AG09319 (cell line): ENCODE results near the gene RAP1GDS1.
A peak's percentile ranks its signal among the peaks of the same experiment; 100 is the strongest.
"Not testable (repeated sequence)": the region's sequence is repeated elsewhere in the genome, so short reads cannot be mapped to it uniquely, and the experiment has no call there.

Experiments used
- DNase-seq: peaks from one replicate; pipeline ENCODE4 v3.0.0-alpha.2; 2010; ENCODE audit warnings: low read depth; ENCODE audit errors: extremely low read depth
- CTCF ChIP-seq: IDR thresholded peaks from 2 replicates; pipeline ENCODE4 v1.5.1; 2011; ENCODE audit warnings: low read depth, mild to moderate bottlenecking, inconsistent platforms, low read length, moderate library complexity

Gene RAP1GDS1

DNA sequence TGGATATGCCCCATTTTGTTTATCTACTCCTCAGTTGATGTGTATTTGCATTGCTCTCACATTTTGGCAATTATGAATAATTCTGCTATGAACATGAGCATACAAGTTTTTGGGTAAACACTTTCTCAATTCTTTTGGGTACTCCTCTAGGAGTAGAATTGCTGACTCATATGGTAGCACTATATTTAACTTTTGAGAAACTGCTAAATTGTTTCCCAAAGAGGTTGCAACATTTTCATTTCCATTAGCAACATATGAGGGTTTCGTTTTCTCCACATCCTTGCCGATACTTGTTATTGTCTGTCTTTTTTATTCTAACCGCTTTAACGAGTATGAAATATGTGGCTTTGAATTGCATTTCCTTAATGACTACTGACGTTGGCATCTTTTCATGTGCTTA is 211.9 kb downstream of the RAP1GDS1 start:
- DNase-seq, result peak; percentile 64
- TF ChIP-seq CTCF, result no peak

DNA sequence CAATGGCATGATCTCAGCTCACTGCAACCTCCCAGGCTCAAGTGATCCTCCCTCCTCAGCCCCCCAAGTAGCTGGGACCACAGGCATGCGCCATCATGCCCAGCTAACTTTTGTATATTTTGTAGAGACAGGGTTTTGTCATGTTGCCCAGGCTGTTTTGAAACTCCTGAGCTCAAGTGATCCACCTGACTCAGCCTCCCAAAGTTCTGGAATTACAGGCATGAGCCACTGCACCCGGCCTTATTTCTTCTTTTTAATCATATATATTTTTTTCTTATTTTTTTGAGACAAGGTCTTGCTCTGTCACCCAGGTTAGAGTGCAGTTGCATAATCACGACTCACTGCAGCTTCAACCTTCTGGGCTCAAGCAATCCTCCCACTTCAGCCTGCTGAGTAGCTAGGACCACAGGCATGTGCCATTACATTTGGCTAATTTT is 213.2 kb downstream of the RAP1GDS1 start:
- peak; percentile 60 for DNase-seq
- TF ChIP-seq CTCF, result no peak

GRCh38 chr4:98476891-98477290 is 215.7 kb downstream of the RAP1GDS1 start:
- no peak for DNase-seq
- no peak for TF ChIP-seq CTCF

GRCh38 chr4:98479590-98479989 is 218.4 kb downstream of the RAP1GDS1 start:
- not testable (repeated sequence) for DNase-seq

DNA sequence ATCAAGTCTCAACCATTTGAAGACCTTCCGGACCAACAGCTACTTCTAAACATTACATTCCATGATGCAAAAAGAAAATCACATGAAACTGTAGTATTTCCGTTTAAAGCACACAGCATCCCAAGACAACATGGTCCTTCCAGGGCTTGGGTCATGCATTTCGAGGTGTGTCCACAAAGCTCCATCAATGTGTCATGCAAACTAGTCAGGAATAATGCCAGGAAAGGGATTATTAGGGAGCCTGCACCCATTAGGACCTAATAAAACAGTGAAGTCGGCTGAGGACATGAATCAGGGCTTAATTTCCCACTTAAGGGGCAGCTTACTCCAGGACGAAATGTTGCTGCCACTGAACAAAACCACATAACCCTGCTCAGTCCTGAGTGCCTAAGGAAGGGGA is 219.4 kb downstream of the RAP1GDS1 start:
- no peak for DNase-seq
- no peak for TF ChIP-seq CTCF

DNA sequence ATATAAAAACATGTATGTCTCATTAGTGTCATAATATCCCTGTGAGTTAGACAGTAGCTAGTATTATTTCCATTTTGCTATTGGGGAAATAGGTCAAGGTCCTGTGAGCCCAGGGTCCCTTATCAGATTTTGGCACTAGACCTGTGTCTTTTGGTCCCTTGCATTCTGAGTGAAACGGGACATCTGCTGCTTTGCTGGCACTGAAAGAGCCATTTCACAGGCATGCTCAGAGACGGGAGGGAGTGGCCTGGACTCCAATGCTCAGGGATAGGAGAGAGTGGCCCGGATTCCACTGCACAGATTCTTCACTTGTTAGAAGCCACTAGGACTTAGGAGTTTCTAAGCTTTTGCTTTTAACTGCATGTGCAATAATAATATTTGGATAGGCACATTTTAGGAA is 220.0 kb downstream of the RAP1GDS1 start:
- no peak for DNase-seq
- TF ChIP-seq CTCF, result no peak

GRCh38 chr4:98482503-98482846 is 221.3 kb downstream of the RAP1GDS1 start:
- TF ChIP-seq CTCF, result no peak
- no peak for DNase-seq

GRCh38 chr4:98482847-98483806 is 221.9 kb downstream of the RAP1GDS1 start:
- no peak for TF ChIP-seq CTCF
- DNase-seq, result no peak
